HG02571 (cell line): ENCODE data around the gene PARD3.
"Not testable (repeated sequence)": the region's sequence is repeated elsewhere in the genome, so short reads cannot be mapped to it uniquely, and the experiment has no call there.

Experiments
- ATAC-seq: cut with Tn5 transposase; IDR thresholded peaks from one replicate; pipeline ENCODE4 v1.9.1; 2021; ENCODE audit warnings: mild to moderate bottlenecking, moderate library complexity; ENCODE audit not compliant: unreplicated experiment

PARD3 gene

DNA sequence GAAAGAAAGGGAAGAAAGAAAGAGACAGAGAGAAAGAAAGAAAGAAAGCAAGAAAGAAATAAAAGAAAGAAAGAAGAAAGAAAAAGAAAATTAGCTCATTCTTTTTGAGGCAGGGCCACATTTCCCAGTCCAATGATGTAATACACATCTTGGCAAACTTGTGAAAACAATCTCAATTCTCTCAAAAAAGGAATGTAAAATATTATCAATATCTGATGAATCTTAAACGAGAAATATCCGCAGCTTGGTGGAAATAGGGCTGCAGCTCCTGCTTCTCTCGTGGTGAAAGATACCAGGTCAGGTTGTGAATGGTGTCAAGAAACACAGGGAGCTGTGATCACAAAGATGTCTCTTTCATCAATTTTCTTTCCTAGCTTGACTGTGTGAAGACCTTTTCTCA is 741.0 kb downstream of the PARD3 start:
- no peak for ATAC-seq

DNA sequence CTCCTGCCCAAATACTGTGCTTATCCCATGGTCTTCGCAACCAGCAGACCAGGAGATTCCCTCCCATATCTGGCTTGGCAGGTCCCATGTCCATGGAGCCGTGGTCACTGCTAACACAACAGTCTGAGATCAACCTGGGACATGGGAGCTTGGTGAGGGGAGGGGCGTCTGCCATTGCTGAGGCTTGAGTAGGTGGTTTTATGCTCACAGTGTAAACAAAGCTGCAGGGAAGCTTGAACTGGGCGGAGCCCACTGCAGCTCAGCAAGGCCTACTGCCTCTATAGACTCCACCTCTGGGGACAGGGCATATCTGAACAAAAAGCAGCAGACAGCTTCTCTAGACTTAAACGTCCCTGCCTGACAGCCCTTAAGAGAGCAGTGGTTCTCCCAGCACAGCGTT is 747.4 kb downstream of the PARD3 start:
- ATAC-seq: not testable (repeated sequence)

DNA sequence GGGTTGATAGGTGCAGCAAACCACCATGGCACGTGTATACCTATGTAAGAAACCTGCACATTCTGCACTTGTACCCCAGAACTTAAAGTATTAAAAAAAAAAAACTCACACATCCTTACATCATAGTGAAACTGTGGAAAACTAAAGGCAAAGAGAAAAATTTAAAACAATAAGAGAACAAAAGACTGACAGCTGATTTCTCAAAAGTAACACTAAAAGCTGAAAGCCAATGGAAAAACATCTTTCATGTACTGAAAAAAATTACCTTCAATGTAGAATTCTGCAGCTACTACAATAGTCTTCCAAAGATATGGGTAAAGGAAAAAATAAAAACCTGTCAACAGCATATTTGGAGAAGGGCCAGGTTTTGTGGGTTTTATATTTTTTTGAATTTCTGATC is 751.5 kb downstream of the PARD3 start:
- ATAC-seq: no peak

DNA sequence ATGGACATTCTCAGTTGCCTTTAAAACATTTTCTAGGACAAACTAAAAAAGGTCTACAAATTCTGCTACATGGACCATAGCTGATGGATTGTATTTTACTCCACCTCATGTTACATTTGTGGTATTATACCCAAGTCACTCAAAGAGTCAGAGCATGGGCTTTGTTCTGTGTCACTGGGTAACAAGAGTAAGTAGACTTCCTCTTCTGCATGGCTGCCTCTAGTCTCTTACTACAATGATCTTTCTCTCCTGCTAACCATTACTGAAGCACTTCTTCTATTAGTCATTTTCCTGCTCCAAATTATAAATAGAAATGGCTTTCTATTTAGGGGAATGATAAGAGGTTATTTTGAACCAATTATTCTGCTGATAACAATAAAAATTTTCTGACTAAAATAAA is 753.3 kb downstream of the PARD3 start:
- ATAC-seq: no peak
